ENCODE data around the gene CNTNAP4.

The CNTNAP4 gene

GRCh38 chr16:76455257-76455656, 178.1 kb downstream of the CNTNAP4 start:
- no peaks in the 10 kb centered on the region for H3K36me3 ChIP-seq (ENCODE audit: control insufficient read depth, insufficient read depth, low read length)
- H3K9me3 ChIP-seq (ENCODE audit: control insufficient read depth, insufficient read depth, low read depth, low read length): no peaks in the 10 kb centered on the region
- H3K27ac ChIP-seq (ENCODE audit: low read depth, low read length): no peak overlapping the region
- no peaks in the 10 kb centered on the region for H3K4me1 ChIP-seq (ENCODE audit: control insufficient read depth, insufficient read depth, low read length)
- no peak overlapping the region for H3K9ac ChIP-seq (ENCODE audit: low read length)
- H3K27me3 ChIP-seq (ENCODE audit: control insufficient read depth, insufficient read depth, low read length): no peaks in the 10 kb centered on the region
- H3K4me3 ChIP-seq (ENCODE audit: low read depth, low read length): no peak overlapping the region

- Histone ChIP-seq H3K27me3 (ENCODE audit: control insufficient read depth, insufficient read depth, low read length) (0 out of 2 replicates have a peak, but pooled peaks cover under 1% of the 10 kb centered on the region), H3K27ac (ENCODE audit: low read depth, low read length) (no peak overlapping the region), H3K9me3 (ENCODE audit: control insufficient read depth, insufficient read depth, low read depth, low read length) (no peaks in the 10 kb centered on the region), H3K4me3 (ENCODE audit: low read depth, low read length) (no peak overlapping the region), H3K9ac (ENCODE audit: low read length) (no peak overlapping the region), H3K36me3 (ENCODE audit: control insufficient read depth, insufficient read depth, low read length) (no peaks in the 10 kb centered on the region), H3K4me1 (ENCODE audit: control insufficient read depth, insufficient read depth, low read length) (no peaks in the 10 kb centered on the region)
Measured at GRCh38 chr16:76456016-76456415, 178.8 kb downstream of the CNTNAP4 start.

GRCh38 chr16:76459111-76459510, 181.9 kb downstream of the CNTNAP4 start:
- no peaks in the 10 kb centered on the region for H3K9me3 ChIP-seq (ENCODE audit: control insufficient read depth, insufficient read depth, low read depth, low read length)
- H3K4me3 ChIP-seq (ENCODE audit: low read depth, low read length): no peak overlapping the region
- H3K9ac ChIP-seq (ENCODE audit: low read length): no peak overlapping the region
- H3K27ac ChIP-seq (ENCODE audit: low read depth, low read length): no peak overlapping the region
- H3K4me1 ChIP-seq (ENCODE audit: control insufficient read depth, insufficient read depth, low read length): no peaks in the 10 kb centered on the region
- no peaks in the 10 kb centered on the region for H3K36me3 ChIP-seq (ENCODE audit: control insufficient read depth, insufficient read depth, low read length)
- peaks cover 26% of the 10 kb centered on the region for H3K27me3 ChIP-seq (ENCODE audit: control insufficient read depth, insufficient read depth, low read length)

GRCh38 chr16:76461836-76462235, 184.6 kb downstream of the CNTNAP4 start:
- no peak overlapping the region for H3K4me3 ChIP-seq (ENCODE audit: low read depth, low read length)
- H3K9ac ChIP-seq (ENCODE audit: low read length): no peak overlapping the region
- no peaks in the 10 kb centered on the region for H3K9me3 ChIP-seq (ENCODE audit: control insufficient read depth, insufficient read depth, low read depth, low read length)
- H3K27me3 ChIP-seq (ENCODE audit: control insufficient read depth, insufficient read depth, low read length): peaks cover 43% of the 10 kb centered on the region
- H3K36me3 ChIP-seq (ENCODE audit: control insufficient read depth, insufficient read depth, low read length): no peaks in the 10 kb centered on the region
- no peak overlapping the region for H3K27ac ChIP-seq (ENCODE audit: low read depth, low read length)
- no peaks in the 10 kb centered on the region for H3K4me1 ChIP-seq (ENCODE audit: control insufficient read depth, insufficient read depth, low read length)

GRCh38 chr16:76464955-76465620, 187.9 kb downstream of the CNTNAP4 start:
- H3K27me3 ChIP-seq (ENCODE audit: control insufficient read depth, insufficient read depth, low read length): peaks cover 65% of the 10 kb centered on the region
- no peak overlapping the region for H3K4me3 ChIP-seq (ENCODE audit: low read depth, low read length)
- no peak overlapping the region for H3K27ac ChIP-seq (ENCODE audit: low read depth, low read length)
- no peaks in the 10 kb centered on the region for H3K36me3 ChIP-seq (ENCODE audit: control insufficient read depth, insufficient read depth, low read length)
- no peaks in the 10 kb centered on the region for H3K4me1 ChIP-seq (ENCODE audit: control insufficient read depth, insufficient read depth, low read length)
- no peak overlapping the region for H3K9ac ChIP-seq (ENCODE audit: low read length)
- H3K9me3 ChIP-seq (ENCODE audit: control insufficient read depth, insufficient read depth, low read depth, low read length): no peaks in the 10 kb centered on the region

- no peak overlapping the region for H3K4me3 ChIP-seq (ENCODE audit: low read depth, low read length)
- H3K9me3 ChIP-seq (ENCODE audit: control insufficient read depth, insufficient read depth, low read depth, low read length): no peaks in the 10 kb centered on the region
- peaks cover 73% of the 10 kb centered on the region for H3K27me3 ChIP-seq (ENCODE audit: control insufficient read depth, insufficient read depth, low read length)
- H3K4me1 ChIP-seq (ENCODE audit: control insufficient read depth, insufficient read depth, low read length): no peaks in the 10 kb centered on the region
- H3K36me3 ChIP-seq (ENCODE audit: control insufficient read depth, insufficient read depth, low read length): no peaks in the 10 kb centered on the region
- H3K9ac ChIP-seq (ENCODE audit: low read length): no peak overlapping the region
- H3K27ac ChIP-seq (ENCODE audit: low read depth, low read length): no peak overlapping the region
Measured at GRCh38 chr16:76466871-76467270, 189.7 kb downstream of the CNTNAP4 start.

GRCh38 chr16:76474048-76474447, 196.8 kb downstream of the CNTNAP4 start:
- Histone ChIP-seq H3K27ac (ENCODE audit: low read depth, low read length) (no peak overlapping the region), H3K9ac (ENCODE audit: low read length) (no peak overlapping the region), H3K9me3 (ENCODE audit: control insufficient read depth, insufficient read depth, low read depth, low read length) (no peaks in the 10 kb centered on the region), H3K27me3 (ENCODE audit: control insufficient read depth, insufficient read depth, low read length) (peaks cover 98% of the 10 kb centered on the region), H3K4me3 (ENCODE audit: low read depth, low read length) (no peak overlapping the region), H3K36me3 (ENCODE audit: control insufficient read depth, insufficient read depth, low read length) (no peaks in the 10 kb centered on the region), H3K4me1 (ENCODE audit: control insufficient read depth, insufficient read depth, low read length) (no peaks in the 10 kb centered on the region)

GRCh38 chr16:76478105-76478504, 200.9 kb downstream of the CNTNAP4 start:
- H3K9me3 ChIP-seq (ENCODE audit: control insufficient read depth, insufficient read depth, low read depth, low read length): no peaks in the 10 kb centered on the region
- peaks cover 87% of the 10 kb centered on the region for H3K27me3 ChIP-seq (ENCODE audit: control insufficient read depth, insufficient read depth, low read length)
- H3K36me3 ChIP-seq (ENCODE audit: control insufficient read depth, insufficient read depth, low read length): no peaks in the 10 kb centered on the region
- H3K27ac ChIP-seq (ENCODE audit: low read depth, low read length): no peak overlapping the region
- H3K9ac ChIP-seq (ENCODE audit: low read length): no peak overlapping the region
- no peak overlapping the region for H3K4me3 ChIP-seq (ENCODE audit: low read depth, low read length)
- no peaks in the 10 kb centered on the region for H3K4me1 ChIP-seq (ENCODE audit: control insufficient read depth, insufficient read depth, low read length)

GRCh38 chr16:76483307-76483909, 206.2 kb downstream of the CNTNAP4 start:
- Histone ChIP-seq H3K9me3 (ENCODE audit: control insufficient read depth, insufficient read depth, low read depth, low read length) (no peaks in the 10 kb centered on the region), H3K9ac (ENCODE audit: low read length) (no peak overlapping the region), H3K27me3 (ENCODE audit: control insufficient read depth, insufficient read depth, low read length) (peaks cover 64% of the 10 kb centered on the region), H3K4me3 (ENCODE audit: low read depth, low read length) (no peak overlapping the region), H3K36me3 (ENCODE audit: control insufficient read depth, insufficient read depth, low read length) (no peaks in the 10 kb centered on the region), H3K27ac (ENCODE audit: low read depth, low read length) (no peak overlapping the region), H3K4me1 (ENCODE audit: control insufficient read depth, insufficient read depth, low read length) (no peaks in the 10 kb centered on the region)

- Histone ChIP-seq H3K27ac (ENCODE audit: low read depth, low read length) (no peak overlapping the region), H3K4me1 (ENCODE audit: control insufficient read depth, insufficient read depth, low read length) (no peaks in the 10 kb centered on the region), H3K4me3 (ENCODE audit: low read depth, low read length) (no peak overlapping the region), H3K36me3 (ENCODE audit: control insufficient read depth, insufficient read depth, low read length) (no peaks in the 10 kb centered on the region), H3K9ac (ENCODE audit: low read length) (no peak overlapping the region), H3K27me3 (ENCODE audit: control insufficient read depth, insufficient read depth, low read length) (peaks cover 58% of the 10 kb centered on the region), H3K9me3 (ENCODE audit: control insufficient read depth, insufficient read depth, low read depth, low read length) (no peaks in the 10 kb centered on the region)
Measured at GRCh38 chr16:76484020-76484419, 206.8 kb downstream of the CNTNAP4 start.

GRCh38 chr16:76486740-76487139, 209.5 kb downstream of the CNTNAP4 start:
- H3K4me3 ChIP-seq (ENCODE audit: low read depth, low read length): no peak overlapping the region
- H3K27ac ChIP-seq (ENCODE audit: low read depth, low read length): no peak overlapping the region
- H3K9me3 ChIP-seq (ENCODE audit: control insufficient read depth, insufficient read depth, low read depth, low read length): no peaks in the 10 kb centered on the region
- peaks cover 57% of the 10 kb centered on the region for H3K27me3 ChIP-seq (ENCODE audit: control insufficient read depth, insufficient read depth, low read length)
- H3K4me1 ChIP-seq (ENCODE audit: control insufficient read depth, insufficient read depth, low read length): no peaks in the 10 kb centered on the region
- no peaks in the 10 kb centered on the region for H3K36me3 ChIP-seq (ENCODE audit: control insufficient read depth, insufficient read depth, low read length)
- no peak overlapping the region for H3K9ac ChIP-seq (ENCODE audit: low read length)

Data from HUES6 (cell line).